Measurements from ENCODE around the gene ABI1. TPM values are rescaled to one million over a fixed set of nuclear protein-coding genes. Genes with fewer than 3 reads are reported as not detected.

Gene ABI1
- total and polyA plus RNA-seq, 2 of the 4 experiments (the other 2 are of a cell fraction): 49.6 to 71.3 TPM

GRCh38 chr10:26887611-26888215, 27.0 kb upstream of the ABI1 start:
- H2BK15ac ChIP-seq (ENCODE audit: low read depth, low read length): no peak overlapping the region
- dilution Hi-C loops (cut with HindIII; ENCODE audit: low sequenced_read_pairs, unreplicated experiment) (no loop called here), in situ Hi-C loops (cut with MboI; ENCODE audit: low sequenced_read_pairs) (no loop called here), intact Hi-C loops (cut with micrococcal nuclease) (no loop called here)
- no peak overlapping the region for H3K18ac ChIP-seq (ENCODE audit: low read depth, low read length)
- DNase-seq: peak; percentile 12
- no peaks in the 10 kb centered on the region for H3K9me1 ChIP-seq (ENCODE audit: insufficient read depth, low read length)
- BruUV-seq (replicated peaks): no TSS peak
- H4K5ac ChIP-seq (ENCODE audit: low read depth, low read length): no peak overlapping the region
- no peak overlapping the region for H3K4me3 ChIP-seq (ENCODE audit: insufficient read depth, low read depth, low read length)
- 67% methylated on average over 1 of the region's 3 CpGs; no CpG with 5 or more reads in 1 of the 2 experiments for WGBS, 2 experiments (ENCODE audit: extremely low coverage in 2 of 2, insufficient read length in 1 of 2)
- H3K4me2 ChIP-seq (ENCODE audit: low read depth, low read length): no peak overlapping the region
- no peak overlapping the region for H3K27ac ChIP-seq (ENCODE audit: insufficient read depth, low read length)
- ATAC-seq (ENCODE audit: low read depth): no peak
- no peak overlapping the region for H2BK120ac ChIP-seq (ENCODE audit: low read depth, low read length)
- ChIA-PET POLR2A (ENCODE audit: unreplicated experiment) (no interaction called here), CTCF (no interaction called here)
- no peak overlapping the region for H4K8ac ChIP-seq (ENCODE audit: low read depth in 2 of 2, low read length in 2 of 2)
- no peak overlapping the region for H4K91ac ChIP-seq (ENCODE audit: insufficient read depth, low read depth, low read length)
- H2AFZ ChIP-seq (replicated peaks; ENCODE audit: low read length, poor library complexity): no peak overlapping the region
- no peaks in the 10 kb centered on the region for H3K4me1 ChIP-seq (ENCODE audit: control insufficient read depth, insufficient read depth, low read length)
- no peak overlapping the region for H2AK5ac ChIP-seq (ENCODE audit: low read depth, low read length)
- peaks cover 6% of the 10 kb centered on the region; the same call in 1 of the 2 replicates for H3K27me3 ChIP-seq (ENCODE audit: control insufficient read depth, insufficient read depth, low read length)
- no peak overlapping the region for H3K14ac ChIP-seq (replicated peaks; ENCODE audit: low read depth, low read length)
- no peaks in the 10 kb centered on the region for H3K36me3 ChIP-seq (ENCODE audit: control insufficient read depth, insufficient read depth, low read length)
- no peak overlapping the region for H2BK5ac ChIP-seq (ENCODE audit: low read depth, low read length, poor library complexity, severe bottlenecking)
- no peak overlapping the region for H2BK20ac ChIP-seq (ENCODE audit: low read depth, low read length)
- H3K23ac ChIP-seq (ENCODE audit: low read depth, low read length): no peak overlapping the region
- H3K4ac ChIP-seq (ENCODE audit: low read depth, low read length): no peak overlapping the region
- H2AK9ac ChIP-seq (replicated peaks; ENCODE audit: low read depth, low read length, poor library complexity): no peak overlapping the region
- H3K56ac ChIP-seq (ENCODE audit: extremely low read depth, insufficient read depth, low read length): no peak overlapping the region
- no peaks in the 10 kb centered on the region for H3K79me1 ChIP-seq (ENCODE audit: low read depth in 1 of 2, low read length in 2 of 2)
- TF ChIP-seq CTCF (conservative IDR thresholded peaks at IDR 0.05; ENCODE audit: low read depth, low read length) (no peak), RCOR1 (IDR thresholded peaks at IDR 0.05; ENCODE audit: insufficient replicate concordance, low read length) (no peak), RAD21 (IDR thresholded peaks at IDR 0.05; ENCODE audit: low read length) (no peak), POLR2A (IDR thresholded peaks at IDR 0.05; ENCODE audit: low read depth, low read length) (no peak), BHLHE40 (IDR thresholded peaks at IDR 0.05; ENCODE audit: low read depth, low read length) (no peak)
- H3K9ac ChIP-seq (ENCODE audit: low read depth, low read length): no peak overlapping the region
- H3K9me3 ChIP-seq (ENCODE audit: control insufficient read depth, insufficient read depth, low read length): no peaks in the 10 kb centered on the region
- H4K20me1 ChIP-seq (ENCODE audit: insufficient read depth, low read length): no peaks in the 10 kb centered on the region
